Measurements from ENCODE around the gene BHLHE23. TPM values are rescaled to one million over a fixed set of nuclear protein-coding genes. Genes with fewer than 3 reads are reported as not detected.

BHLHE23 gene
- total RNA-seq, 1 experiment from 2014 or later, result not detected

DNA sequence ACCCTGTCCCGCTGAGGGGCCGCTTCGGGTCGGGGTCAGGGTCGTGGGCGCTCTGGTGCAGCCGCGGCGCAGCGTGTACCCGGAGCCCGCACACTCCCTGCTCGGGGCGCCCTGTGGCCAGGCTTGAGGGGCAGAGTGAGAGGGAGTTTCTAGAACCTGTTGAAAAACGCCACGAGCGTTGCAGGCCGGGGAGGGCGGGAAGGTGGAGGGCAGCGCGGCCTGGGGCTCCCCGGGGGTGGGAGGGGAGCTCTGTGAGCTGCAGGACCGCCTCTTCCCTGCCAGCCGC lies 539 bp upstream of the BHLHE23 start:
- Histone ChIP-seq H3K4me1 (ENCODE audit: control insufficient read depth in 1 of 2, insufficient read depth in 2 of 2, low read length in 2 of 2) (peaks cover 0 to 9% of the 10 kb centered on the region in 2 experiments; a peak in 1 of 4 replicates), H3K27me3 (ENCODE audit: insufficient read depth, low read length) (no peaks in the 10 kb centered on the region), H3K9ac (ENCODE audit: low read length) (no peak overlapping the region), H3K36me3 (ENCODE audit: control insufficient read depth in 1 of 2, insufficient read depth in 2 of 2, low read length in 2 of 2) (no peaks in the 10 kb centered on the region), H3K27ac (ENCODE audit: low read depth, low read length) (no peak overlapping the region), H3K9me2 (ENCODE audit: insufficient read depth) (no peaks in the 10 kb centered on the region; the same call in 1 of the 2 replicates), H3K4me3 (replicated peaks in 1 of 2; ENCODE audit: low read depth in 1 of 2, low read length in 2 of 2) (no peak overlapping the region), H3K9me3 (ENCODE audit: control insufficient read depth in 1 of 2, insufficient read depth in 1 of 2, low read depth in 1 of 2, low read length in 2 of 2) (no peaks in the 10 kb centered on the region), H3K4me2 (ENCODE audit: low read length) (no peak overlapping the region), H2AFZ (ENCODE audit: low read depth, low read length, poor library complexity, severe bottlenecking) (no peak overlapping the region), H4K20me1 (ENCODE audit: insufficient read depth) (no peaks in the 10 kb centered on the region), H3K79me2 (ENCODE audit: insufficient read depth, low read length) (no peaks in the 10 kb centered on the region)
- no peak for ATAC-seq
- no peak for TF ChIP-seq FOSL1 (IDR thresholded peaks at IDR 0.05; ENCODE audit: low read depth)
- RAD21 ChIA-PET (ENCODE audit: low non-redundant PET in 1 of 2, low total read pairs in 2 of 2, uncharacterized antibody in 2 of 2, unreplicated experiment in 2 of 2), result no interaction called here
- POLR2A ChIA-PET, result no interaction called here
- BruUV-seq (replicated peaks), result no TSS peak
- CTCF ChIA-PET, result no interaction called here
- no peak for DNase-seq (ENCODE audit: low read depth, low spot score)
- intact Hi-C loops (cut with micrococcal nuclease), result no loop called here

GRCh38 chr20:63005862-63006539 lies 763 bp downstream of the BHLHE23 start:
- DNase-seq (ENCODE audit: low read depth, low spot score) (no peak), ATAC-seq (no peak)
- ChIA-PET POLR2A (no interaction called here), RAD21 (ENCODE audit: low non-redundant PET in 1 of 2, low total read pairs in 2 of 2, uncharacterized antibody in 2 of 2, unreplicated experiment in 2 of 2) (no interaction called here), CTCF (no interaction called here)
- no peaks in the 10 kb centered on the region for H4K20me1 ChIP-seq (ENCODE audit: insufficient read depth)
- no peaks in the 10 kb centered on the region; the same call in 1 of the 2 replicates for H3K9me2 ChIP-seq (ENCODE audit: insufficient read depth)
- no peaks in the 10 kb centered on the region for H3K79me2 ChIP-seq (ENCODE audit: insufficient read depth, low read length)
- H3K27me3 ChIP-seq (ENCODE audit: insufficient read depth, low read length), result no peaks in the 10 kb centered on the region
- intact Hi-C loops (cut with micrococcal nuclease), result no loop called here
- H3K36me3 ChIP-seq (ENCODE audit: control insufficient read depth in 1 of 2, insufficient read depth in 2 of 2, low read length in 2 of 2), result no peaks in the 10 kb centered on the region
- no peaks in the 10 kb centered on the region for H3K9me3 ChIP-seq (ENCODE audit: control insufficient read depth in 1 of 2, insufficient read depth in 1 of 2, low read depth in 1 of 2, low read length in 2 of 2)
- no peak overlapping the region for H2AFZ ChIP-seq (ENCODE audit: low read depth, low read length, poor library complexity, severe bottlenecking)
- BruUV-seq (replicated peaks), result no TSS peak
- H3K4me3 ChIP-seq (replicated peaks in 1 of 2; ENCODE audit: low read depth in 1 of 2, low read length in 2 of 2), result no peak overlapping the region
- TF ChIP-seq SP1 (IDR thresholded peaks at IDR 0.05; ENCODE audit: low read depth) (no peak), SRF (IDR thresholded peaks at IDR 0.05; ENCODE audit: low read depth) (no peak), CEBPB (IDR thresholded peaks at IDR 0.05; ENCODE audit: low read depth) (no peak), ZFX (IDR thresholded peaks at IDR 0.05) (no peak), MAX (IDR thresholded peaks at IDR 0.05) (no peak), ELF1 (IDR thresholded peaks at IDR 0.05; ENCODE audit: borderline replicate concordance, low read depth) (no peak), EZH2 (IDR thresholded peaks at IDR 0.05) (no peak), ZNF274 (IDR thresholded peaks at IDR 0.05; ENCODE audit: low read depth, low read length) (no peak), POLR2AphosphoS5 (IDR thresholded peaks at IDR 0.05; ENCODE audit: low read depth, low read length) (no peak), CTCF (IDR thresholded peaks at IDR 0.05 in 2 of 3, conservative IDR thresholded peaks at IDR 0.05 in 1 of 3; ENCODE audit: borderline replicate concordance in 1 of 3, insufficient read depth in 1 of 3, low read depth in 2 of 3, low read length in 2 of 3) (no peak), EGR1 (IDR thresholded peaks at IDR 0.05; ENCODE audit: low read depth) (no peak), SIN3A (IDR thresholded peaks at IDR 0.05; ENCODE audit: low read depth) (no peak)
- TF ChIP-seq, protein P1, sequence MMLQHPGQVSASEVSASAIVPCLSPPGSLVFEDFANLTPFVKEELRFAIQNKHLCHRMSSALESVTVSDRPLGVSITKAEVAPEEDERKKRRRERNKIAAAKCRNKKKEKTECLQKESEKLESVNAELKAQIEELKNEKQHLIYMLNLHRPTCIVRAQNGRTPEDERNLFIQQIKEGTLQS (IDR thresholded peaks at IDR 0.05), result no peak
- H3K9ac ChIP-seq (ENCODE audit: low read length), result no peak overlapping the region
- no peak overlapping the region for H3K4me2 ChIP-seq (ENCODE audit: low read length)
- peaks cover 0 to 9% of the 10 kb centered on the region in 2 experiments; a peak in 1 of 4 replicates for H3K4me1 ChIP-seq (ENCODE audit: control insufficient read depth in 1 of 2, insufficient read depth in 2 of 2, low read length in 2 of 2)
- no peak overlapping the region for H3K27ac ChIP-seq (ENCODE audit: low read depth, low read length)

All from HCT116 (cell line).